ENCODE data around the gene APLP2.

DNA sequence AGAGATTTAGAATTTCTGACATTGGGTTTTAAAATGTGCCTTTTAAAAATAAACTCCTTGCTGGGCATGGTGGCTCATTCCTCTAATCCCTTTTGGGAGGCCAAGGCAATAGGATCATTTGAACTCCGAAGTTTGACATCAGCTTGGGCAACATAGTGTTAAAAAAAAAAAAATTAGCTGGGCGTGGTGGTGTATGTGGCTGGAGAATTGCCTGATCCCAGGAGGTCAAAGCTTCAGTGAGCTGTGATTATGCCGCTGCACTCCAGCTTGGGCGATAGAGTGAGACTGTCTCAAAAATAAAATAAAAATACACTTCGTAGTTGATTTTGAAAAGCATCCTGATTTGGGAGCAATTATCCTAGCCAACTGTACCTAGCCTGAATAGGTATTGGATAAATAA is 3.4 kb upstream of the APLP2 start:
- TF ChIP-seq, protein P1, sequence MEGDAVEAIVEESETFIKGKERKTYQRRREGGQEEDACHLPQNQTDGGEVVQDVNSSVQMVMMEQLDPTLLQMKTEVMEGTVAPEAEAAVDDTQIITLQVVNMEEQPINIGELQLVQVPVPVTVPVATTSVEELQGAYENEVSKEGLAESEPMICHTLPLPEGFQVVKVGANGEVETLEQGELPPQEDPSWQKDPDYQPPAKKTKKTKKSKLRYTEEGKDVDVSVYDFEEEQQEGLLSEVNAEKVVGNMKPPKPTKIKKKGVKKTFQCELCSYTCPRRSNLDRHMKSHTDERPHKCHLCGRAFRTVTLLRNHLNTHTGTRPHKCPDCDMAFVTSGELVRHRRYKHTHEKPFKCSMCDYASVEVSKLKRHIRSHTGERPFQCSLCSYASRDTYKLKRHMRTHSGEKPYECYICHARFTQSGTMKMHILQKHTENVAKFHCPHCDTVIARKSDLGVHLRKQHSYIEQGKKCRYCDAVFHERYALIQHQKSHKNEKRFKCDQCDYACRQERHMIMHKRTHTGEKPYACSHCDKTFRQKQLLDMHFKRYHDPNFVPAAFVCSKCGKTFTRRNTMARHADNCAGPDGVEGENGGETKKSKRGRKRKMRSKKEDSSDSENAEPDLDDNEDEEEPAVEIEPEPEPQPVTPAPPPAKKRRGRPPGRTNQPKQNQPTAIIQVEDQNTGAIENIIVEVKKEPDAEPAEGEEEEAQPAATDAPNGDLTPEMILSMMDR (conservative IDR thresholded peaks at IDR 0.05; ENCODE audit: low read depth in 2 of 2): no peak
- TF ChIP-seq EZH2 (IDR thresholded peaks at IDR 0.05; ENCODE audit: low read depth, unreplicated experiment) (no peak), EZH2phosphoT487 (IDR thresholded peaks at IDR 0.05; ENCODE audit: unreplicated experiment) (no peak), CREB1 (CRISPR knock-in tag; IDR thresholded peaks at IDR 0.05; ENCODE audit: low read depth) (no peak), POLR2AphosphoS5 (IDR thresholded peaks at IDR 0.05; ENCODE audit: low read depth) (no peak), JUNB (IDR thresholded peaks at IDR 0.05; ENCODE audit: unreplicated experiment) (no peak), ZNF331 (CRISPR knock-in tag; IDR thresholded peaks at IDR 0.05; ENCODE audit: low read depth) (no peak), STAT1 (IDR thresholded peaks at IDR 0.05; ENCODE audit: unreplicated experiment) (no peak), NANOG (IDR thresholded peaks at IDR 0.05; ENCODE audit: borderline replicate concordance) (no peak), ZNF114 (CRISPR knock-in tag; IDR thresholded peaks at IDR 0.05) (no peak)
- TF ChIP-seq, protein P2, sequence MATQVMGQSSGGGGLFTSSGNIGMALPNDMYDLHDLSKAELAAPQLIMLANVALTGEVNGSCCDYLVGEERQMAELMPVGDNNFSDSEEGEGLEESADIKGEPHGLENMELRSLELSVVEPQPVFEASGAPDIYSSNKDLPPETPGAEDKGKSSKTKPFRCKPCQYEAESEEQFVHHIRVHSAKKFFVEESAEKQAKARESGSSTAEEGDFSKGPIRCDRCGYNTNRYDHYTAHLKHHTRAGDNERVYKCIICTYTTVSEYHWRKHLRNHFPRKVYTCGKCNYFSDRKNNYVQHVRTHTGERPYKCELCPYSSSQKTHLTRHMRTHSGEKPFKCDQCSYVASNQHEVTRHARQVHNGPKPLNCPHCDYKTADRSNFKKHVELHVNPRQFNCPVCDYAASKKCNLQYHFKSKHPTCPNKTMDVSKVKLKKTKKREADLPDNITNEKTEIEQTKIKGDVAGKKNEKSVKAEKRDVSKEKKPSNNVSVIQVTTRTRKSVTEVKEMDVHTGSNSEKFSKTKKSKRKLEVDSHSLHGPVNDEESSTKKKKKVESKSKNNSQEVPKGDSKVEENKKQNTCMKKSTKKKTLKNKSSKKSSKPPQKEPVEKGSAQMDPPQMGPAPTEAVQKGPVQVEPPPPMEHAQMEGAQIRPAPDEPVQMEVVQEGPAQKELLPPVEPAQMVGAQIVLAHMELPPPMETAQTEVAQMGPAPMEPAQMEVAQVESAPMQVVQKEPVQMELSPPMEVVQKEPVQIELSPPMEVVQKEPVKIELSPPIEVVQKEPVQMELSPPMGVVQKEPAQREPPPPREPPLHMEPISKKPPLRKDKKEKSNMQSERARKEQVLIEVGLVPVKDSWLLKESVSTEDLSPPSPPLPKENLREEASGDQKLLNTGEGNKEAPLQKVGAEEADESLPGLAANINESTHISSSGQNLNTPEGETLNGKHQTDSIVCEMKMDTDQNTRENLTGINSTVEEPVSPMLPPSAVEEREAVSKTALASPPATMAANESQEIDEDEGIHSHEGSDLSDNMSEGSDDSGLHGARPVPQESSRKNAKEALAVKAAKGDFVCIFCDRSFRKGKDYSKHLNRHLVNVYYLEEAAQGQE (IDR thresholded peaks at IDR 0.05; ENCODE audit: unreplicated experiment): no peak
- TF ChIP-seq, protein P3, sequence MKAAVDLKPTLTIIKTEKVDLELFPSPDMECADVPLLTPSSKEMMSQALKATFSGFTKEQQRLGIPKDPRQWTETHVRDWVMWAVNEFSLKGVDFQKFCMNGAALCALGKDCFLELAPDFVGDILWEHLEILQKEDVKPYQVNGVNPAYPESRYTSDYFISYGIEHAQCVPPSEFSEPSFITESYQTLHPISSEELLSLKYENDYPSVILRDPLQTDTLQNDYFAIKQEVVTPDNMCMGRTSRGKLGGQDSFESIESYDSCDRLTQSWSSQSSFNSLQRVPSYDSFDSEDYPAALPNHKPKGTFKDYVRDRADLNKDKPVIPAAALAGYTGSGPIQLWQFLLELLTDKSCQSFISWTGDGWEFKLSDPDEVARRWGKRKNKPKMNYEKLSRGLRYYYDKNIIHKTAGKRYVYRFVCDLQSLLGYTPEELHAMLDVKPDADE (IDR thresholded peaks at IDR 0.05): no peak
- TF ChIP-seq, protein P4, sequence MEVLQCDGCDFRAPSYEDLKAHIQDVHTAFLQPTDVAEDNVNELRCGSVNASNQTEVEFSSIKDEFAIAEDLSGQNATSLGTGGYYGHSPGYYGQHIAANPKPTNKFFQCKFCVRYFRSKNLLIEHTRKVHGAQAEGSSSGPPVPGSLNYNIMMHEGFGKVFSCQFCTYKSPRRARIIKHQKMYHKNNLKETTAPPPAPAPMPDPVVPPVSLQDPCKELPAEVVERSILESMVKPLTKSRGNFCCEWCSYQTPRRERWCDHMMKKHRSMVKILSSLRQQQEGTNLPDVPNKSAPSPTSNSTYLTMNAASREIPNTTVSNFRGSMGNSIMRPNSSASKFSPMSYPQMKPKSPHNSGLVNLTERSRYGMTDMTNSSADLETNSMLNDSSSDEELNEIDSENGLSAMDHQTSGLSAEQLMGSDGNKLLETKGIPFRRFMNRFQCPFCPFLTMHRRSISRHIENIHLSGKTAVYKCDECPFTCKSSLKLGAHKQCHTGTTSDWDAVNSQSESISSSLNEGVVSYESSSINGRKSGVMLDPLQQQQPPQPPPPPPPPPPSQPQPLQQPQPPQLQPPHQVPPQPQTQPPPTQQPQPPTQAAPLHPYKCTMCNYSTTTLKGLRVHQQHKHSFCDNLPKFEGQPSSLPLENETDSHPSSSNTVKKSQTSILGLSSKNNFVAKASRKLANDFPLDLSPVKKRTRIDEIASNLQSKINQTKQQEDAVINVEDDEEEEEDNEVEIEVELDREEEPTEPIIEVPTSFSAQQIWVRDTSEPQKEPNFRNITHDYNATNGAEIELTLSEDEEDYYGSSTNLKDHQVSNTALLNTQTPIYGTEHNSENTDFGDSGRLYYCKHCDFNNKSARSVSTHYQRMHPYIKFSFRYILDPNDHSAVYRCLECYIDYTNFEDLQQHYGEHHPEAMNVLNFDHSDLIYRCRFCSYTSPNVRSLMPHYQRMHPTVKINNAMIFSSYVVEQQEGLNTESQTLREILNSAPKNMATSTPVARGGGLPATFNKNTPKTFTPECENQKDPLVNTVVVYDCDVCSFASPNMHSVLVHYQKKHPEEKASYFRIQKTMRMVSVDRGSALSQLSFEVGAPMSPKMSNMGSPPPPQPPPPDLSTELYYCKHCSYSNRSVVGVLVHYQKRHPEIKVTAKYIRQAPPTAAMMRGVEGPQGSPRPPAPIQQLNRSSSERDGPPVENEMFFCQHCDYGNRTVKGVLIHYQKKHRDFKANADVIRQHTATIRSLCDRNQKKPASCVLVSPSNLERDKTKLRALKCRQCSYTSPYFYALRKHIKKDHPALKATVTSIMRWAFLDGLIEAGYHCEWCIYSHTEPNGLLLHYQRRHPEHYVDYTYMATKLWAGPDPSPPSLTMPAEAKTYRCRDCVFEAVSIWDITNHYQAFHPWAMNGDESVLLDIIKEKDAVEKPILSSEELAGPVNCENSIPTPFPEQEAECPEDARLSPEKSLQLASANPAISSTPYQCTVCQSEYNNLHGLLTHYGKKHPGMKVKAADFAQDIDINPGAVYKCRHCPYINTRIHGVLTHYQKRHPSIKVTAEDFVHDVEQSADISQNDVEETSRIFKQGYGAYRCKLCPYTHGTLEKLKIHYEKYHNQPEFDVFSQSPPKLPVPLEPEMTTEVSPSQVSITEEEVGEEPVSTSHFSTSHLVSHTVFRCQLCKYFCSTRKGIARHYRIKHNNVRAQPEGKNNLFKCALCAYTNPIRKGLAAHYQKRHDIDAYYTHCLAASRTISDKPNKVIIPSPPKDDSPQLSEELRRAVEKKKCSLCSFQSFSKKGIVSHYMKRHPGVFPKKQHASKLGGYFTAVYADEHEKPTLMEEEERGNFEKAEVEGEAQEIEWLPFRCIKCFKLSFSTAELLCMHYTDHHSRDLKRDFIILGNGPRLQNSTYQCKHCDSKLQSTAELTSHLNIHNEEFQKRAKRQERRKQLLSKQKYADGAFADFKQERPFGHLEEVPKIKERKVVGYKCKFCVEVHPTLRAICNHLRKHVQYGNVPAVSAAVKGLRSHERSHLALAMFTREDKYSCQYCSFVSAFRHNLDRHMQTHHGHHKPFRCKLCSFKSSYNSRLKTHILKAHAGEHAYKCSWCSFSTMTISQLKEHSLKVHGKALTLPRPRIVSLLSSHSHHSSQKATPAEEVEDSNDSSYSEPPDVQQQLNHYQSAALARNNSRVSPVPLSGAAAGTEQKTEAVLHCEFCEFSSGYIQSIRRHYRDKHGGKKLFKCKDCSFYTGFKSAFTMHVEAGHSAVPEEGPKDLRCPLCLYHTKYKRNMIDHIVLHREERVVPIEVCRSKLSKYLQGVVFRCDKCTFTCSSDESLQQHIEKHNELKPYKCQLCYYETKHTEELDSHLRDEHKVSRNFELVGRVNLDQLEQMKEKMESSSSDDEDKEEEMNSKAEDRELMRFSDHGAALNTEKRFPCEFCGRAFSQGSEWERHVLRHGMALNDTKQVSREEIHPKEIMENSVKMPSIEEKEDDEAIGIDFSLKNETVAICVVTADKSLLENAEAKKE (CRISPR knock-in tag; IDR thresholded peaks at IDR 0.05): no peak

All from GM23338 (cell line).